Loucy (cell line): Measurements from ENCODE around the gene MS4A14.

Source experiments
- CTCF ChIP-seq: fragments of 200-600 bp; sonication (generic); conservative IDR thresholded peaks from 2 replicates; pipeline ENCODE4 v1.5.1; 2014; ENCODE audit warnings: mild to moderate bottlenecking, antibody characterized with exemption, low read length
- EZH2phosphoT487 ChIP-seq: fragments of 200-600 bp; IDR thresholded peaks from 2 replicates; pipeline ENCODE4 v1.6.1; 2018; ENCODE audit warnings: antibody characterized with exemption, mild to moderate bottlenecking, moderate library complexity, borderline replicate concordance

DNA sequence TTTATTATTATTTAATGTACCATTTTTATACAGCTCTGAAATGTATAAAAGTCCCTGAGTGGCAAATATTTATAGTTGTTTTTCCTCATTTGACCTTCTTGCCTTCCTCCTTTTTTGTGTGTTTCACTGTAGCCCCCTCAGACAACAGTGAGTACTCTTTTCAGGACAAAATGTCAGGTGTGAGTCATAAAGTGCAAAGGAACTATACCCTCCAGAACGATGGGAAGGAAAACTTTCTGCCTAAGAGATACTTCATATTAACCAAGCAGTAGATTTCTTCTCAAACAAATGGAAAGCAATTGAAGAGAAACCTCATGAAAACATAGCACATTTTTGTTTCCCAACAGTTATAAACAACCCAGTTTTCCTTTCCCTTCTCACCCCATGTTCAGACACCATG is 34.0 kb upstream of the MS4A14 start:
- TF ChIP-seq CTCF (no peak), EZH2phosphoT487 (no peak)
